ENCODE measurements around the gene HAO2. TPM values are rescaled to one million over a fixed set of nuclear protein-coding genes. Genes with fewer than 3 reads are reported as not detected.

Gene HAO2
- total RNA-seq, 2 experiments from 2014 or later, result not detected

- H3K9me2 ChIP-seq (ENCODE audit: insufficient read depth, low read length), result no peaks in the 10 kb centered on the region
- H3K4me2 ChIP-seq (ENCODE audit: low read length), result no peak overlapping the region
- H4K20me1 ChIP-seq (ENCODE audit: insufficient read depth, low read length), result no peaks in the 10 kb centered on the region
- H3K79me2 ChIP-seq (ENCODE audit: insufficient read depth, low read depth, low read length), result no peaks in the 10 kb centered on the region
- POLR2A ChIA-PET, result interaction anchor here (0.8 kb wide), 1 partner anchor 572 kb away, joined by 3 read pairs; no protein-coding TSS in a partner anchor
- no peak overlapping the region for H3K27ac ChIP-seq (ENCODE audit: low read depth, low read length, poor library complexity, severe bottlenecking)
- H3K9me3 ChIP-seq (ENCODE audit: low read length), result no peaks in the 10 kb centered on the region
- no peak for TF ChIP-seq CTCF (conservative IDR thresholded peaks at IDR 0.05; ENCODE audit: low read length)
- no peak for TF ChIP-seq EZH2phosphoT487 (IDR thresholded peaks at IDR 0.05; ENCODE audit: borderline replicate concordance, low read depth, low read length)
- BruUV-seq (replicated peaks), result no TSS peak
- no peak for DNase-seq (ENCODE audit: low spot score)
- CTCF ChIA-PET (ENCODE audit: unreplicated experiment), result no interaction called here
- H3K4me1 ChIP-seq (ENCODE audit: insufficient read depth, low read length, poor library complexity, severe bottlenecking), result no peaks in the 10 kb centered on the region
- no peak overlapping the region for H2AFZ ChIP-seq (ENCODE audit: low read length)
- H3K36me3 ChIP-seq (ENCODE audit: insufficient read depth, low read length), result no peaks in the 10 kb centered on the region
- intact Hi-C loops (cut with micrococcal nuclease; ENCODE audit: unreplicated experiment), result no loop called here
- no peak overlapping the region for H3K4me3 ChIP-seq (ENCODE audit: low read depth, low read length, poor library complexity, severe bottlenecking)
Observed at GRCh38 chr1:119340861-119341261, 27.7 kb upstream of the HAO2 start.

GRCh38 chr1:119341372-119341947, 27.1 kb upstream of the HAO2 start:
- H3K36me3 ChIP-seq (ENCODE audit: insufficient read depth, low read length), result no peaks in the 10 kb centered on the region
- BruUV-seq (replicated peaks), result no TSS peak
- ChIA-PET POLR2A (no interaction called here), CTCF (ENCODE audit: unreplicated experiment) (no interaction called here)
- no peaks in the 10 kb centered on the region for H3K79me2 ChIP-seq (ENCODE audit: insufficient read depth, low read depth, low read length)
- no peak overlapping the region for H3K4me2 ChIP-seq (ENCODE audit: low read length)
- H3K27ac ChIP-seq (ENCODE audit: low read depth, low read length, poor library complexity, severe bottlenecking), result no peak overlapping the region
- intact Hi-C loops (cut with micrococcal nuclease; ENCODE audit: unreplicated experiment), result no loop called here
- TF ChIP-seq CTCF (conservative IDR thresholded peaks at IDR 0.05; ENCODE audit: low read length) (no peak), EZH2phosphoT487 (IDR thresholded peaks at IDR 0.05; ENCODE audit: borderline replicate concordance, low read depth, low read length) (no peak)
- H2AFZ ChIP-seq (ENCODE audit: low read length), result no peak overlapping the region
- no peaks in the 10 kb centered on the region for H3K4me1 ChIP-seq (ENCODE audit: insufficient read depth, low read length, poor library complexity, severe bottlenecking)
- H4K20me1 ChIP-seq (ENCODE audit: insufficient read depth, low read length), result no peaks in the 10 kb centered on the region
- DNase-seq (ENCODE audit: low spot score), result no peak
- no peaks in the 10 kb centered on the region for H3K9me2 ChIP-seq (ENCODE audit: insufficient read depth, low read length)
- H3K9me3 ChIP-seq (ENCODE audit: low read length), result no peaks in the 10 kb centered on the region
- no peak overlapping the region for H3K4me3 ChIP-seq (ENCODE audit: low read depth, low read length, poor library complexity, severe bottlenecking)

- TF ChIP-seq EZH2phosphoT487 (IDR thresholded peaks at IDR 0.05; ENCODE audit: borderline replicate concordance, low read depth, low read length), result no peak
- no peak for TF ChIP-seq CTCF (conservative IDR thresholded peaks at IDR 0.05; ENCODE audit: low read length)
- Histone ChIP-seq H3K9me3 (ENCODE audit: low read length) (no peaks in the 10 kb centered on the region), H4K20me1 (ENCODE audit: insufficient read depth, low read length) (no peaks in the 10 kb centered on the region), H3K4me2 (ENCODE audit: low read length) (no peak overlapping the region), H3K79me2 (ENCODE audit: insufficient read depth, low read depth, low read length) (no peaks in the 10 kb centered on the region), H3K36me3 (ENCODE audit: insufficient read depth, low read length) (no peaks in the 10 kb centered on the region), H3K4me3 (ENCODE audit: low read depth, low read length, poor library complexity, severe bottlenecking) (no peak overlapping the region), H3K4me1 (ENCODE audit: insufficient read depth, low read length, poor library complexity, severe bottlenecking) (no peaks in the 10 kb centered on the region), H2AFZ (ENCODE audit: low read length) (no peak overlapping the region), H3K27ac (ENCODE audit: low read depth, low read length, poor library complexity, severe bottlenecking) (no peak overlapping the region), H3K9me2 (ENCODE audit: insufficient read depth, low read length) (no peaks in the 10 kb centered on the region)
- CTCF ChIA-PET (ENCODE audit: unreplicated experiment), result no interaction called here
- DNase-seq (ENCODE audit: low spot score), result no peak
- intact Hi-C loops (cut with micrococcal nuclease; ENCODE audit: unreplicated experiment), result no loop called here
- POLR2A ChIA-PET, result interaction anchor here (1.0 kb wide), 1 partner anchor 121 kb away, joined by 3 read pairs; no protein-coding TSS in a partner anchor
- no TSS peak for BruUV-seq (replicated peaks)
Observed at GRCh38 chr1:119345398-119345797, 23.2 kb upstream of the HAO2 start.
